HuH-7.5 (cell line): Measurements from ENCODE around the gene CREB1.
"Not testable (repeated sequence)": the region's sequence is repeated elsewhere in the genome, so short reads cannot be mapped to it uniquely, and the experiment has no call there.

Experiments used
- DNase-seq: peaks from one replicate; pipeline ENCODE4 v3.0.0; 2011; ENCODE audit warnings: low spot score

The CREB1 gene

GRCh38 chr2:207529330-207530159 lies at the start of gene CREB1:
Gene CREB1 (plus strand): TSS chr2:207529962. CDS start chr2:207555636, 25,674 bp downstream.
- DNase-seq = peak; percentile 90

DNA sequence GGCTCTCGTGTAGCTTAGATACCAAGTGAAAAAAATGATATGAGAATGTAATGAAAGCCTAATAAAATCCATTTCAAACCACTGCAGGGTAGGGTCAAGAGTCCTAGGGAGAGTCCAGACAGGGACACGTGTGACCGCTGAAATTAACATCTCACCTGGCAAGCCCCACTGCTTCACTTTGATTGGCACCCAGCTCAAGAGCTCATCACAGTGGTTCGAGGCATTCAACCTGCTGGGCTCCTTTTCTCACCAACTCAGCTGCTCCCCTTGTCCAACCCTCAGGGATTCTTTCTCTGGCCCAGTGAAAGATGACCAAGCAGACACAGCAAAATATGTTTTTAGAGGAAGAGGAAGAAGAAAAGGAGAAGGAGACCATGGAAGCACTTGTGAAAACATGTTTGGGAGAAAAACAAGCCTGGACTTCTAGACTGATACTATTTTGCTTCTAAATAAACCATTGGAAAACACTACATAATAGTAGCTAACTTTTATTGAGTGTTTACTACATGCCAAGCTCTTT lies 49.2 kb upstream of the CREB1 start:
- no peak for DNase-seq

- no peak for DNase-seq
These were observed 47.8 kb upstream of the CREB1 start for GRCh38 chr2:207481924-207482323.

DNA sequence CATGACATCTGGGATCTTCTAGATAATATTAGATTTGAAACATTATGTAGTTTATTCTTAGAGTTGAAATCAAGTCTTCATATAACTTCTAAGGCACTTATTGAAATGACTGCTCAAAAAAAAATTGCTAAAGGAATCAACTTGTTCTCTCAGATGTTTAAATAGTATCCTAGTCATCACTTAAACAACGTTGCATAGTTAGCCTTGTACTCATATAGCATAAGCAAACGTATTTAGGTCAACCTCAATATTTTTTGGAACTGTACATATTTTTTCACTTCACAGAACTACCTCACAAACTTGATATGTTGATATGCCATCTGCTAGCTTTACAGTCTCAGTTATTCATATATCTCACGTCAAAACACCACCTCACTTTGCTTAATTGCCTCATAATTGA lies 47.1 kb upstream of the CREB1 start:
- no peak for DNase-seq

DNA sequence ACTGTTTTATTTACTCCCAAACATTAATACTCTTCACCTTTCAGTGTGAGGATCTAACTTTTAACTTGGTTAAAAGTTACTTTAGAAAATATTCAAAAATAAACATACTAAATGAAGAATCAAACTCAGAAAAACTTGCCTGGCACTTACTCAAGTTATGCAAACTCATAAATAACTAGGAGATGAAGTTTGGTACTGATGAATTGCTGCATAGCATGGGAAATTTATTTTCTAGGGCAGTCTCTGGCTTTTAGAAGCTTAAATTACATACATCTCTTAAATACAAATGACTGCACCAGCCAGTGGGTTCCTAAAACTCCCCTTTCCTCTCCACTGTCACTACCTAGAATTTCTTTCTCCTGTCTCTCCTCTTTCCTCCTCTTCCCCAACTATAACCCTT lies 46.7 kb upstream of the CREB1 start:
- DNase-seq = no peak

DNA sequence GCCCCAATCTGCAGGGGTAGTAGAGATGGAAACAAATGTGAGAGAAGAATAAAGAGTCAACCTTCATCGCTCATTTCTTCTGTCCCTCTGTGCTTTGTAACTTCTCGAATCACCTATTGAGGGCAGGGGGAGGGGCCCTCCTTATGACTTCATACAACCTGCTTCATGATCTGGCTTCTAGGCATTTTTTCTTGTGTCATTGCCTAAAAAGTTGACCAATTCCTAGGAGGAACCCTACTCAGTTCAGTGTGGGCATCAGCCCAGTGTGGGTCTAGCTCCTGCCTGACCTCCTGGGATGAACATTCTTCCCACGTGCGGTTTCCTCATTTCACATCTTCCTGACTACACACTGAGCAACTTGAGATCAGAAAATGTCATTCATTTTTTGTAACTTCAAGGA lies 46.3 kb upstream of the CREB1 start:
- DNase-seq = no peak

DNA sequence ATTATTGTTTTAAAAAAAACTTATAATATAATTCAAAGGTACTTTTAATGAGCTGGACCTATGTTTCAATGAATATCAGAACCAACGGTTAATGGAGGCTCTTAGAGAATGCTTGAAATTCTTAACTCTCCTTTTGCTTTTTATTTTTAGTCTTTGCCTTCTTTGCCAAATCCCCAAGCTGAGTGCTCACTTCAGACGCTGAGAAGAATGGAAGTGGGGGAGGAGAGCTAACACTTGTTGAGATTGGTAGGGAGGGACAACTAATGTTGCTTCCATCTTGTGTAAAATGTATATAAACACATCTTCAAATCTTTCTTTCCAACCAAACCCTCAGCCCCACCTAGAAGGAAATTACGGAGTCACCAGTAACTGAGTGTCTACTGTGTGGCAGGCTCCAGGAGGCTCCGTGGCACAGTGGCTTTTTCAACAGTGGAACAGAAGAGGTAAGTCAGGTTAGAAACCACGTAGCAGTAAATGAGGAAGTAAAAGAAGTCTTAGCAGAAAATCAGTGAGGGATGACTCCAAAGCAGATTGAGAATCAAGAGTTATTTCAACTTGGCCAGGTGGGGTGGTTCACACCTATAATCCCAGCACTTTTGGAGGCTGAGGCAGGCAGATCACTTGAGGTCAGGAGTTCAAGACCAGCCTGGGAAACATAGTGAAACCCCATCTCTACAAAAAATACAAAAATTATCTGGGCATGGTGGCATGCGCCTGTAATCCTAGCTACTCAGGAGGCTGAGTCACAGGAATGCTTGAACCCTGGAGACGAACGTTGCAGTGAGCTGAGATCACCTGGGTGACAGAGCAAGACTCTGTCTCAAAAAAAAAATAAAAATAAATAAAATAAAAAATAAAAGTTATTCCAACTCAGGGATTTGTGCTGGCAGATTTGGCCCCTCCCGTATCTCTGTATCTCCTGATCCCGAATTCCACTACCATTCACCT lies 45.0 kb upstream of the CREB1 start:
- DNase-seq = no peak

DNA sequence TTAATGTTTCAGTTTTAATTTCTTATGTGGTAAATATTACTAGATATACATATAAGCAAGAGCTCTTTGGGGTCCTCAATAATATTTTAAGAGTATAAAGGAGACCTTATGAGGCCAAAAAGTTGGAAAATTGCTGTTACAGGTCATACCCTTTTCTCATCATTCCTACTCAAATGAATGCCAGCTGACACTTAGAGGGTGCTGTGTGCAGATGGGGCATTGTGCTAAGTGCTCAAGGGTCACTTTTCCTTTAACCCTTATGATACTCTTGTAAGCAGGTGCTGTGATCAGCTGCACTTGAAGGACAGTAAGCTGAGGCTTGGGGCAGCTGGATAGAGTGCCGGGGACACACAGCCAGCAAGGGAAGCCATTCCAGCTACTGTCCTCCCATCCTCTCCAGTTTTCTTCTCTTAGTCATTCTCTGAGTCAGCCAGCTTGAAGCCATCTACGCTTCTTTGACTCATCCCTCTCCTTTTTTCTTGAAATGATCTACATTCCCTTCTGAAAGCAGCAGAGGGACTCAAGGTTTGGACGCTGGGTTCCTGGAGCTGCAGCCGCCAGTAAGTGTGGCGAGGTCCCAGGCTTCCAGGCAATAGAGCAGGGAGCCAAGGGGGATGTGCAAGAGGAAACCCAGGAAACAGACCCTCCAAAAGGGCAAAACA lies 42.0 kb upstream of the CREB1 start:
- no peak for DNase-seq

GRCh38 chr2:207489251-207489650 lies 40.5 kb upstream of the CREB1 start:
- DNase-seq = no peak

- no peak for DNase-seq
These were observed 39.3 kb upstream of the CREB1 start for GRCh38 chr2:207490441-207490840.

- DNase-seq = no peak
These were observed 38.7 kb upstream of the CREB1 start for GRCh38 chr2:207491086-207491485.

DNA sequence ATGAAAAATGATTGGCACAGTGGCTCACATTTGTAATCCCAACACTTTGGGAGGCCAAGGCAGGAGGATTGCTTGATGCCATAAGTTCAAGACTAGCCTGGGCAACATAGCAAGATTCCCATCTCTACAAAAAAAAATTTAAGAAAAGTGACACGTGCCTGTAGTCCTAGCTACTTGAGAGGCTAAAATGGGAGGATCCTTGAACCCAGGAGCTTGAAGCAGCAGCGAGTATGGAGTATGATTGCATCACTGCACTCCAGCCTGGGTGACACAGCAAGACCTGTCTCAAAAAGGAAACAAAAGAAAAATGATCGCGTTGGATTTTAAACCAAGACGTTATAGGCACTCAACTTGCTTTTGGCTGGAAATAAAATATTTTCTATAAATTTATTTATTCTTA lies 37.8 kb upstream of the CREB1 start:
- DNase-seq = no peak

DNA sequence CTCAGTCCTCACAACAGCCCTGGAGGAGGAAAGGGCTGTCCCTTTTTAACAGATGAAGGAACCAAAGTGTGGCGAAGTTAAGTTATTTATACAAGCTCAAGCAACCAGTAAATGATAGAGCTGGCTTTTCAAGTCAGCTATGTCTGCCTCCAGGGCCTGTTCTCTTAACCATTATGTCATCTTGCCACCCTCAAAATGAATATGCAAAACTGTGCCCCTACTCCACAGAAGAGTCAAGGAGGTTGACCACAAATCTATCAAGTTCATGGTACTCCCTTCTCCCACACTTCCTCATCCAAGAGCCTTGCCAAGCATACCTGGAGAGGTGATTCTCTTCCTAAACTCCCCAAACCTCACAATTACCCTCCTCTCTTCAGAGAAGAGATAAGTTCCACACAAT lies 37.3 kb upstream of the CREB1 start:
- DNase-seq = no peak

DNA sequence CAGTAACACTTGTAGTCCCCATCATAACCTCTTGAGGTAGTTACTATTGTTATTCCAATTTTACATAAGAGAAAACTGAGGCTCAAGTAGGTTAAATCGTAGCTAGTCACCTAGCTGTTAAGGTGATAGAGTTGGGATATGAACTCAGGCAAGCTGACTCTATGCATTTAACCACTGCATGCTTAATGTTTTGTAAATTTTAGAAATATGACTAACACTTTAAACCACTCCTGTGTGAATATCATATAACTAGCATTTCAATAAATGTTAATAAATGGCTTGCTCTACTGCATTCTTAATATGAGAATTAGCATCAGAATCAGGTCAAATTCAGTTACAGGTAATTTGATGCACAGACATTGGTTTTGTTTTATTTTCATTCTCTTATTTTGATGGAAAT lies 35.6 kb upstream of the CREB1 start:
- DNase-seq = no peak

GRCh38 chr2:207496936-207497335 lies 32.8 kb upstream of the CREB1 start:
- not testable (repeated sequence) for DNase-seq

DNA sequence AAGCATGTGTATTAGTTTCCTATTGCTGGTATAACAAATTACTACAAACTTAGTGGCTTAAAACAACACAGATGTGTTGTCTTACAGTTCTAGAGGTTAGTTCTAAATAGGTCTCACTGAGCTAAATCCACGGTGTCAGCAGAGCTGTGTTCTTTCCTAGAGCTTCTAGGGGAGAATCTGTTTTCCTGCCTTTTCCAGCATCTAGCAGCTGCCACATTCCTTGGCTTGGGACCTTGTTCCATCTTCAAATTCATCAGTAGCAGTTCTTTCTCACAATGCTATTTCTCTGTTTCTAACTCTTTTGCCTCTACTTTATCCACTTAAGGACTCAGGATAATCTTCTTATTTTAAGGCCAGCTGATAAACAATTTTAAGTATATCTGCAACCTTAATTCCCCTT lies 32.2 kb upstream of the CREB1 start:
- DNase-seq = no peak

DNA sequence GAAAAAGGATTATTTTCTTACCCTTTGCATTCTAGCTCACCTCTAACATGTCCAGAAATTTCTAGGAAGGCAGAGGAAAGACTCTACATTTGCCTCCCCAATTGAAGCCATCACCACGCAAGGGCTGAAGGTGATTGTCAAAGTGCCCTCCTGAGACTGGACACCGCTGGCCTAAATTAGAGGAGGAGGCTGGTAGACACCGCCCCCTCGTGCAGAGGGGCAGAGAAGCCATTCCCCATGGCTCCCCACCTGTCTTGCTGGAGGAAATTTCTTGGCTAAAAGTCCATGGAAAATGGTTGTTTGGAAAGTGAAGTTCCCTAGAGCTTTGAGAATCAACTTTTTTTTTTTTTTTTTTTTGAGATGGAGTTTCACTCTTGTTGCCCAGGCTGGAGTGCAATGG lies 31.3 kb upstream of the CREB1 start:
- DNase-seq = no peak

- no peak for DNase-seq
These were observed 30.6 kb upstream of the CREB1 start for GRCh38 chr2:207499114-207499513.

- no peak for DNase-seq
These were observed 27.8 kb upstream of the CREB1 start for GRCh38 chr2:207501802-207502576.

DNA sequence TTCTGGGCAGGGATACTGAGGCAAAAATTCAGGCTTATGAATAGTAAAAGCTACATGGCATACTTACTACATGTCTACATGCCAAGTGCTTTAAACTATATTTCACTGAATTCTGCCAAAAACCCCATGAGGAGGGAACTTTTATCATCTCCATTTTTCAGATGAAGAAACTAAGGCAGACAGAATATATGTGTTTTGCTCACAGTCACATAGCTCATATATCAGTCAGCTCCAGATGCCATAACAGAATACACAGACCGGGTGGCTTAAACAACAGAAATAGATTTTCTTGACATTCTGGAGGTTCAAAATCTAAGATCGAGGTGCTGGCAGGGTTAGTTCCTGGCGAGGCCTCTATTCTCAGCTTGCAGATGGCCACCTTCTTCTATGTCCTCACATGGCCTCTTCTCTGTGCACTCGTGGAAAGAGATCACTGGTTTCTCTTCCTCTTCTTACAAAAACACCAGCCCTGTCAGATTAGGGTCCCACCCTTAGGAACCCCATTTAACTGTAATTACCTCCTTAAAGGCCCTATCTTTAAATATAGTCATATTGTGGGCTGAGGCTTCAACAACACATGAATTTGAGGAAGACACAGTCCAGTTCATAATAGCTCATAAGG lies 27.1 kb upstream of the CREB1 start:
- DNase-seq = no peak

- no peak for DNase-seq
These were observed 26.5 kb upstream of the CREB1 start for GRCh38 chr2:207503234-207503633.
